ENCODE data around the gene LIF.
"Not testable (repeated sequence)": the region's sequence is repeated elsewhere in the genome, so short reads cannot be mapped to it uniquely, and the experiment has no call there.

The LIF gene

GRCh38 chr22:30210235-30210909, 36.2 kb downstream of the LIF start:
- Histone ChIP-seq H3K27ac (ENCODE audit: low read depth, low read length) (no peak overlapping the region), H3K4me3 (ENCODE audit: low read length) (no peak overlapping the region), H3K36me3 (ENCODE audit: control insufficient read depth, insufficient read depth, low read length) (no peaks in the 10 kb centered on the region), H3K9ac (ENCODE audit: low read length) (no peak overlapping the region), H3K4me1 (ENCODE audit: control insufficient read depth, insufficient read depth, low read length) (peaks cover 5% of the 10 kb centered on the region), H3K27me3 (ENCODE audit: control insufficient read depth, insufficient read depth, low read length) (no peaks in the 10 kb centered on the region)

- Histone ChIP-seq H3K9ac (ENCODE audit: low read length) (no peak overlapping the region), H3K36me3 (ENCODE audit: control insufficient read depth, insufficient read depth, low read length) (no peaks in the 10 kb centered on the region), H3K4me1 (ENCODE audit: control insufficient read depth, insufficient read depth, low read length) (peaks cover 5% of the 10 kb centered on the region), H3K27me3 (ENCODE audit: control insufficient read depth, insufficient read depth, low read length) (no peaks in the 10 kb centered on the region), H3K4me3 (ENCODE audit: low read length) (no peak overlapping the region), H3K27ac (ENCODE audit: low read depth, low read length) (peak overlapping the region; percentile 70)
Observed at GRCh38 chr22:30209642-30210041, 36.9 kb downstream of the LIF start.

- Histone ChIP-seq H3K27me3 (ENCODE audit: control insufficient read depth, insufficient read depth, low read length) (no peaks in the 10 kb centered on the region), H3K4me3 (ENCODE audit: low read length) (no peak overlapping the region), H3K4me1 (ENCODE audit: control insufficient read depth, insufficient read depth, low read length) (peaks cover 5% of the 10 kb centered on the region), H3K27ac (ENCODE audit: low read depth, low read length) (peak overlapping the region; percentile 70), H3K36me3 (ENCODE audit: control insufficient read depth, insufficient read depth, low read length) (no peaks in the 10 kb centered on the region), H3K9ac (ENCODE audit: low read length) (no peak overlapping the region)
Observed at GRCh38 chr22:30208631-30209603, 37.6 kb downstream of the LIF start.

DNA sequence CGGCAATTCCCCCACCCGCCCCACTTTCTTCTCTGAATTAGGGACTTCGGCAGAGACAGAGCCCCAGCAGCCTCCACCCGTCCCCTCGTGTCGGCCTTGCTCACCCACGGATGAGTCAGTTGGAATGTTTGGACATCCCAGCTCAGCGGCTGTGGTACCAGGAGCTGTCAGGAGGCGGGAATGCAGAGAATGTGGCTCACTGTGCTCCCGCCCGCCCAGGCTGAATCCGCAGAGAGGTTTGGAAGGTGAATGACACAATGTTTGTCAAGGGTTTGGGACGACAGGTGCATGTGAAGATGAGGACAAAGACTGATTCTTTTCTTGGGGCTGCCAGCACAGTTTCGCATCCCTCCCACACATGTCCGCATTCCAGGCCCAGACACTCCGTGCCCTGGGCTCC, 39.6 kb downstream of the LIF start:
- no peak overlapping the region for H3K27ac ChIP-seq (ENCODE audit: low read depth, low read length)
- H3K27me3 ChIP-seq (ENCODE audit: control insufficient read depth, insufficient read depth, low read length), result no peaks in the 10 kb centered on the region
- H3K9ac ChIP-seq (ENCODE audit: low read length), result no peak overlapping the region
- peaks cover 5% of the 10 kb centered on the region for H3K4me1 ChIP-seq (ENCODE audit: control insufficient read depth, insufficient read depth, low read length)
- no peaks in the 10 kb centered on the region for H3K36me3 ChIP-seq (ENCODE audit: control insufficient read depth, insufficient read depth, low read length)
- no peak overlapping the region for H3K4me3 ChIP-seq (ENCODE audit: low read length)

- H3K27ac ChIP-seq (ENCODE audit: low read depth, low read length), result no peak overlapping the region
Observed at GRCh38 chr22:30205281-30206115, 41.1 kb downstream of the LIF start.

GRCh38 chr22:30204742-30205111, 41.8 kb downstream of the LIF start:
- Histone ChIP-seq H3K9ac (ENCODE audit: low read length) (no peak overlapping the region), H3K4me1 (ENCODE audit: control insufficient read depth, insufficient read depth, low read length) (peaks cover 5% of the 10 kb centered on the region), H3K27ac (ENCODE audit: low read depth, low read length) (no peak overlapping the region), H3K27me3 (ENCODE audit: control insufficient read depth, insufficient read depth, low read length) (no peaks in the 10 kb centered on the region), H3K4me3 (ENCODE audit: low read length) (no peak overlapping the region), H3K36me3 (ENCODE audit: control insufficient read depth, insufficient read depth, low read length) (no peaks in the 10 kb centered on the region)

More at GRCh38 chr22:30205281-30206115, 41.1 kb downstream of the LIF start:
- H3K36me3 ChIP-seq (ENCODE audit: control insufficient read depth, insufficient read depth, low read length), result no peaks in the 10 kb centered on the region
- no peak overlapping the region for H3K4me3 ChIP-seq (ENCODE audit: low read length)
- no peaks in the 10 kb centered on the region for H3K27me3 ChIP-seq (ENCODE audit: control insufficient read depth, insufficient read depth, low read length)
- peaks cover 5% of the 10 kb centered on the region for H3K4me1 ChIP-seq (ENCODE audit: control insufficient read depth, insufficient read depth, low read length)
- no peak overlapping the region for H3K9ac ChIP-seq (ENCODE audit: low read length)

DNA sequence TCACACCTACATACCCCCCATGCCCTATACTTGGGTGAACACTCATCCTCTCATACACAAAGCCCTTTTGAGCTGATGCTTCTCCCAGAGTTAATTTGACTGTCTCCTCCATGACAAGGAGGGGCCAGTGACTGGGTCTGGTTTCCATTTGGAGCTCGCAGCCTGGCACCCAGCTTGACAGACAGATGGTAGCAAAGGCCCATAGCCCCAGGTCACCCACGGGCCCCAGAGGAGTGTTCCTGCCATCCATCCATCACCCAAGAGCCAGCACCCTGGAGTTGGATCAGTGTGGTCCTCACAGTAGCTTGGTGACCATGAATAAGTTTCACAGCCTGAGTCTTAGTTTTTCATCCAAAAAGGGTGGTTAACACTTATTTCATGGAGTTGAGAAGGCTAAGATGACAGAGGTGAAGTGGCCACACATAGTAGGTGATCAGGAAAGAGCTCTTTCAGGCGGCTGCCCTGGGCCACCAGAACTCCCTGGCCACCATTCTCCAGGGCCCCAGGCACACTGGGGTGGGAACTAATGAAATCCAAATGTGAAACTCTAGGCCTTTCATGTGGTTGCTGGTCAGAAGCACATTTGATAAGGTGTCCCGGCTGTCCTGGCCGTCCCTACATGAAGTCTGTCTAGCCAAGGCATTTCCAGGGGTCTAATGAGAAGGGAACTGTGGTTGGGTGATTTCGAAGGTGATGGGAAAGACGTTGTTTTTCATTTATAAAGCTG, 42.4 kb downstream of the LIF start:
- H3K9ac ChIP-seq (ENCODE audit: low read length), result no peak overlapping the region
- H3K4me1 ChIP-seq (ENCODE audit: control insufficient read depth, insufficient read depth, low read length), result peaks cover 3% of the 10 kb centered on the region
- H3K36me3 ChIP-seq (ENCODE audit: control insufficient read depth, insufficient read depth, low read length), result no peaks in the 10 kb centered on the region
- H3K27me3 ChIP-seq (ENCODE audit: control insufficient read depth, insufficient read depth, low read length), result no peaks in the 10 kb centered on the region
- H3K4me3 ChIP-seq (ENCODE audit: low read length), result no peak overlapping the region
- H3K27ac ChIP-seq (ENCODE audit: low read depth, low read length), result no peak overlapping the region

- Histone ChIP-seq H3K27me3 (ENCODE audit: control insufficient read depth, insufficient read depth, low read length) (no peaks in the 10 kb centered on the region), H3K4me3 (ENCODE audit: low read length) (no peak overlapping the region), H3K36me3 (ENCODE audit: control insufficient read depth, insufficient read depth, low read length) (no peaks in the 10 kb centered on the region), H3K4me1 (ENCODE audit: control insufficient read depth, insufficient read depth, low read length) (no peaks in the 10 kb centered on the region), H3K9ac (ENCODE audit: low read length) (no peak overlapping the region), H3K27ac (ENCODE audit: low read depth, low read length) (peak overlapping the region; percentile 40)
Observed at GRCh38 chr22:30202531-30203006, 44.0 kb downstream of the LIF start.

DNA sequence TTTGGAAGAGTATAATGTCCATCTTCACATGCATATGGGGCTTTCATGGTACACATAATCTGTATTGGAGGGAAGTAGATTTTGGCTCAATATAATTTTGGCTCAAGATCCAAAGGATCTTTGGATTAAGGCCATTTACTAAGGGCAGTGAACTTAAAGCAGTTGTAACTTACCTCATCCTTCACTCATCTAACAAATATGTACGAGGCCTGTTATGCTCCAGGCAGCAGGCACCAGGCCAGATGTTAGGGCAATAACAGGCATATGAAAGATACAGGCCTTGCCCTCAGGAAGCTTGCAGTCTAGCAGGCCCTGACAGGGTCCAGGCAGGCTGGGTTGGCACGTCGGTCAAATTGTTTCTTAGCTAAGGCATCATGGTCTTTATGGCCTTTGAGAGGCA, 44.6 kb downstream of the LIF start:
- H3K4me1 ChIP-seq (ENCODE audit: control insufficient read depth, insufficient read depth, low read length), result no peaks in the 10 kb centered on the region
- no peaks in the 10 kb centered on the region for H3K27me3 ChIP-seq (ENCODE audit: control insufficient read depth, insufficient read depth, low read length)
- H3K27ac ChIP-seq (ENCODE audit: low read depth, low read length), result no peak overlapping the region
- no peaks in the 10 kb centered on the region for H3K36me3 ChIP-seq (ENCODE audit: control insufficient read depth, insufficient read depth, low read length)
- H3K4me3 ChIP-seq (ENCODE audit: low read length), result no peak overlapping the region
- H3K9ac ChIP-seq (ENCODE audit: low read length), result no peak overlapping the region

DNA sequence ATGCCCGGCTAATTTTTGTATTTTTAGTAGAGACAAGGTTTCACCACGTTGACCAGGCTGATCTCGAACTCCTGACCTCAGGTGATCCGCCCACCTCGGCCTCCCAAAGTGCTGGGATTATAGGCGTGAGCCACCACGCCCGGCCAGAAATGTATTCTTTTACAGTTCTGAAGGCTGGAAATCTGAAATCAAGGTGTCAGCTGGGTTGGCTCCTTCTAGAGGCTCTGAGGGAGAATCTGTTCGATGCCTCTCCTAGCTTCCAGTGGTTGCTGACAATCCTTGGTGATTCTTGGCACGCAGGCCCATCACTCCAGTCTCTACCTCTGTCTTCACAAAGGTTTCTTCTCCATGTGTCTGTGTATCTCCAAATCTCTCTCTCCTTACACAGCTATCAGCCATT, 45.7 kb downstream of the LIF start:
- not testable (repeated sequence) for H3K27ac ChIP-seq (ENCODE audit: low read depth, low read length); H3K36me3 ChIP-seq (ENCODE audit: control insufficient read depth, insufficient read depth, low read length); H3K4me3 ChIP-seq (ENCODE audit: low read length); H3K4me1 ChIP-seq (ENCODE audit: control insufficient read depth, insufficient read depth, low read length); H3K27me3 ChIP-seq (ENCODE audit: control insufficient read depth, insufficient read depth, low read length); H3K9ac ChIP-seq (ENCODE audit: low read length)

GRCh38 chr22:30198921-30199320, 47.6 kb downstream of the LIF start:
- H3K27ac ChIP-seq (ENCODE audit: low read depth, low read length), result no peak overlapping the region
- no peaks in the 10 kb centered on the region for H3K27me3 ChIP-seq (ENCODE audit: control insufficient read depth, insufficient read depth, low read length)
- H3K4me1 ChIP-seq (ENCODE audit: control insufficient read depth, insufficient read depth, low read length), result peaks cover 5% of the 10 kb centered on the region
- no peak overlapping the region for H3K4me3 ChIP-seq (ENCODE audit: low read length)
- no peak overlapping the region for H3K9ac ChIP-seq (ENCODE audit: low read length)
- no peaks in the 10 kb centered on the region for H3K36me3 ChIP-seq (ENCODE audit: control insufficient read depth, insufficient read depth, low read length)
